ENCODE results near the gene TFPI.

Gene TFPI

DNA sequence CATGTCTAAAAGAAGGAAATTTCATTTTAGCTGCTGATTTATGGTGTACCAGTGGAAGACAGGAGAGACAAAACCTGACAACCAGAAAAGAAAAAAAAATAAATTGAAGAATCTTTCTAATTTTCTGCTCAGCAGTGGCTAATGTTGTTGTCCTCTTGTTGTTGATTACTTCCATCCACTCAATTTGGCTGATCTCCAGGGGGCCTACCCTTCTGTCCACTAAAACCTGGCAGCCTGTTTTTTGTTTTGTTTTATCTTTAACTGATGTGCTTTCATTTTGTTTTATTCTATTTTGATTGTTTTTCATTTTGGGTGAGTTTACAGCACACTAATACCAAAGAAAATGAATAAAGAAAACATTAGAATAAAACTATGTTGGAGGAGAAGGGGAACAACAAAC is 27.4 kb downstream of the TFPI start:
- Histone ChIP-seq H3K27me3 (ENCODE audit: control insufficient read depth, insufficient read depth, low read length) (no peaks in the 10 kb centered on the region), H3K4me1 (no peaks in the 10 kb centered on the region), H3K79me2 (no peaks in the 10 kb centered on the region), H3K27ac (no peak overlapping the region), H3K4me2 (ENCODE audit: low read length) (no peak overlapping the region), H3K36me3 (ENCODE audit: control insufficient read depth, insufficient read depth, low read length) (no peaks in the 10 kb centered on the region), H2AFZ (no peak overlapping the region), H3K9me3 (ENCODE audit: control insufficient read depth, low read length) (no peaks in the 10 kb centered on the region), H3K9ac (no peak overlapping the region), H3K4me3 (ENCODE audit: low read depth, low read length) (no peak overlapping the region)
- TF ChIP-seq, protein P1, sequence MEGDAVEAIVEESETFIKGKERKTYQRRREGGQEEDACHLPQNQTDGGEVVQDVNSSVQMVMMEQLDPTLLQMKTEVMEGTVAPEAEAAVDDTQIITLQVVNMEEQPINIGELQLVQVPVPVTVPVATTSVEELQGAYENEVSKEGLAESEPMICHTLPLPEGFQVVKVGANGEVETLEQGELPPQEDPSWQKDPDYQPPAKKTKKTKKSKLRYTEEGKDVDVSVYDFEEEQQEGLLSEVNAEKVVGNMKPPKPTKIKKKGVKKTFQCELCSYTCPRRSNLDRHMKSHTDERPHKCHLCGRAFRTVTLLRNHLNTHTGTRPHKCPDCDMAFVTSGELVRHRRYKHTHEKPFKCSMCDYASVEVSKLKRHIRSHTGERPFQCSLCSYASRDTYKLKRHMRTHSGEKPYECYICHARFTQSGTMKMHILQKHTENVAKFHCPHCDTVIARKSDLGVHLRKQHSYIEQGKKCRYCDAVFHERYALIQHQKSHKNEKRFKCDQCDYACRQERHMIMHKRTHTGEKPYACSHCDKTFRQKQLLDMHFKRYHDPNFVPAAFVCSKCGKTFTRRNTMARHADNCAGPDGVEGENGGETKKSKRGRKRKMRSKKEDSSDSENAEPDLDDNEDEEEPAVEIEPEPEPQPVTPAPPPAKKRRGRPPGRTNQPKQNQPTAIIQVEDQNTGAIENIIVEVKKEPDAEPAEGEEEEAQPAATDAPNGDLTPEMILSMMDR (IDR thresholded peaks at IDR 0.05) = no peak

DNA sequence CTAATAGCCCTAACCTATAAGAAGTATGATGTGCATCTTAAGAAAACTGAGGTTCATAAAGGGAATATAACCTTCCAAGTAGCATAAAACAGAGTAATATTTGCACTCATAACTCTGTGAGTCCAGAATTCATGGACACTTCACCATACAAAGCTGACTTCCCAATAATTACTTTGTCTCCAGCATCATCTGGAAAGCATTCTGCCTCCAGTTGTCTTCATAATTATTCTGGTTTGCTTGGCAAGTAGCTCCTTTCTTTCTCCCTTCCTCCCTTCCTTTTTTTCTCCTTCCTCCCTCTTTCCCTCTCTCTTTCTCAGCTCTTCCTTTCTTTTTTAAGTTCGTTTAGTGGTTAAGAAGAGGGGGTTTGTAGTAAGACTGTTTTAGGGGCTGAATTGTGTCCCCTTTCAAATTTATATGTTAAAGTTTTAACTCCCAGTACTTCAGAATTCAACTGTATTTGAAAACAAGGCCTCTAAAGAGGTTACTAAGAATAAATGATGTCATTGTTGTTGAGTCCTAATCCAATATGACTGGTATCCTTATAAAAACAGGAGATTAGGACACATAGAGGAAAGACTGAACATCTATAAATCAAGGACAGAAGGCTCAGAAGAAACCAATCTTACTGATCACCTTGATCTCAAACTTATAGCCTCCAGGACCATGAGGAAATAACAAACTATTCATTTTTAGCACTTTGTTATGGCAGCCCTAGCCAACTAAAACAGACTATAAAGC is 28.9 kb downstream of the TFPI start:
- Histone ChIP-seq H3K4me1 (no peaks in the 10 kb centered on the region), H3K36me3 (ENCODE audit: control insufficient read depth, insufficient read depth, low read length) (no peaks in the 10 kb centered on the region), H3K9ac (no peak overlapping the region), H3K27ac (no peak overlapping the region), H3K4me2 (ENCODE audit: low read length) (no peak overlapping the region), H3K9me3 (ENCODE audit: control insufficient read depth, low read length) (no peaks in the 10 kb centered on the region), H3K79me2 (no peaks in the 10 kb centered on the region), H3K4me3 (ENCODE audit: low read depth, low read length) (no peak overlapping the region), H2AFZ (no peak overlapping the region), H3K27me3 (ENCODE audit: control insufficient read depth, insufficient read depth, low read length) (no peaks in the 10 kb centered on the region)
- TF ChIP-seq, protein P1 (IDR thresholded peaks at IDR 0.05) = no peak

DNA sequence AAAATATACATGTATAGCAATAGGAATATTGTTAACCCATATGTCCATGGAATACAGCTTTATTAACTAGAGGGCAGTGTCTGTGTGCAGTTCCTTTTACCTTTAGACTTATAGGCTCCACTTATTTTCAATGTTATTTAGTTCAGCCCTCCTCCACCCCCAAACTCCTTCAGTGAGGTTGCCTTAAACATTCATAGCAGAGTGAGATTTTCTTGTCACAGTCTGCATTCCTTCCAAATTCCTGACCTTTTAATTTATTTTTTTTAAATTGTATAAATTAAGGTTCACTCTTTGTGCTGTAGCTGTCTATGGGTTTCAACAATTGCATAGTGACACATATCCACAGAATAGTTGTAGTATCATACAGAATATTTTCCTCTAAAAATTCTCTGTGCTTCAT is 30.9 kb downstream of the TFPI start:
- Histone ChIP-seq H3K27me3 (ENCODE audit: control insufficient read depth, insufficient read depth, low read length) (no peaks in the 10 kb centered on the region), H3K9ac (no peak overlapping the region), H3K4me2 (ENCODE audit: low read length) (no peak overlapping the region), H3K9me3 (ENCODE audit: control insufficient read depth, low read length) (no peaks in the 10 kb centered on the region), H3K4me3 (ENCODE audit: low read depth, low read length) (no peak overlapping the region), H3K36me3 (ENCODE audit: control insufficient read depth, insufficient read depth, low read length) (no peaks in the 10 kb centered on the region), H2AFZ (no peak overlapping the region), H3K27ac (no peak overlapping the region), H3K4me1 (no peaks in the 10 kb centered on the region), H3K79me2 (no peaks in the 10 kb centered on the region)
- TF ChIP-seq, protein P1 (IDR thresholded peaks at IDR 0.05) = no peak

DNA sequence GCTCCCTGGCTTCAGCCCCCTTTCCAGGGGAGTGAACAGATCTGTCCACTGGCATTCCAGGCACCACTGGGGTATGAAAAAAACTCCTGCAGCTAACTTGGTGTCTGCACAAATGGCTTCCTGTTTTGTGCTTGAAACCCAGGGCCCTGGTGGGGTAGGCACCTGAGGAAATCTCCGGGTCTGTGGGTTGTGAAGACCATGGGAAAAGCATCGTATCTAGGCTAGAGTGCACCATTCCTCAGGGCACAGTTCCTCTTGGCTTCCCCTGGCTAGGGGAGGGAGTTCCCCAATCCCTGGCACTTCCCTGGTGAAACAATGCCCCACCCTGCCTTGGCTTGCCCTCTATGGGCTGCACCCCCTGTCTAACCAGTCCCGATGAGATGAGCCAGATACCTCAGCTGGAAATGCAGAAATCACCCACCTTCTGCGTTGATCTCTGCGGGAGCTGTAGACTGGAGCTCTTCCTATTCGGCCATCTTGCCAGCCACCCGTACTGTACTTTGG is 34.1 kb downstream of the TFPI start:
- no peaks in the 10 kb centered on the region for H3K9me3 ChIP-seq (ENCODE audit: control insufficient read depth, low read length)
- no peaks in the 10 kb centered on the region for H3K36me3 ChIP-seq (ENCODE audit: control insufficient read depth, insufficient read depth, low read length)
- no peak overlapping the region for H3K4me2 ChIP-seq (ENCODE audit: low read length)
- no peaks in the 10 kb centered on the region for H3K79me2 ChIP-seq
- H3K27ac ChIP-seq = no peak overlapping the region
- no peak overlapping the region for H3K4me3 ChIP-seq (ENCODE audit: low read depth, low read length)
- H3K27me3 ChIP-seq (ENCODE audit: control insufficient read depth, insufficient read depth, low read length) = no peaks in the 10 kb centered on the region
- TF ChIP-seq, protein P1 (IDR thresholded peaks at IDR 0.05) = no peak
- H3K9ac ChIP-seq = no peak overlapping the region
- H2AFZ ChIP-seq = no peak overlapping the region
- no peaks in the 10 kb centered on the region for H3K4me1 ChIP-seq
